Astrocyte (in vitro differentiated cells and primary cell): ENCODE data around the gene BZW1. TPM values are rescaled to one million over a fixed set of nuclear protein-coding genes. Genes with fewer than 3 reads are reported as not detected.

Source experiments
- DNase-seq: peaks from one replicate; pipeline ENCODE4 v3.0.0-alpha.2; 2010; ENCODE audit warnings: low read depth
- FAIRE-seq: peaks from 2 replicates; lab custom pipeline; 2011; peaks lifted over from hg19 to GRCh38; lab: Jason Lieb, UNC
- H2AFZ ChIP-seq: 2 replicates; pipeline ENCODE4 v1.6.0; 2012; ENCODE audit warnings: low read depth, low read length, inconsistent platforms
- H3K27ac ChIP-seq: 2 replicates; pipeline ENCODE4 v1.5.1; 2011; ENCODE audit warnings: low read depth, low read length, inconsistent platforms
- H3K27me3 ChIP-seq: 2 replicates; pipeline ENCODE4 v1.6.0; 2011; ENCODE audit warnings: low read length, inconsistent platforms; ENCODE audit not compliant: insufficient read depth
- H3K36me3 ChIP-seq: 2 replicates; pipeline ENCODE4 v1.5.1; 2011; ENCODE audit warnings: low read length, inconsistent platforms; ENCODE audit not compliant: insufficient read depth
- H3K4me1 ChIP-seq: 2 replicates; pipeline ENCODE4 v1.5.1; 2011; ENCODE audit warnings: low read length, inconsistent platforms; ENCODE audit not compliant: insufficient read depth
- H3K4me2 ChIP-seq: 2 replicates; pipeline ENCODE4 v1.6.0; 2012; ENCODE audit warnings: low read length, inconsistent platforms
- H3K4me3 ChIP-seq: 2 replicates; pipeline ENCODE4 v1.5.1; 2011; ENCODE audit warnings: low read depth, mild to moderate bottlenecking, low read length, inconsistent platforms; ENCODE audit not compliant: insufficient read depth
- H3K79me2 ChIP-seq: 2 replicates; pipeline ENCODE4 v1.6.0; 2012; ENCODE audit warnings: mild to moderate bottlenecking, low read length, inconsistent platforms; ENCODE audit not compliant: insufficient read depth
- H3K9ac ChIP-seq: 2 replicates; pipeline ENCODE4 v1.6.0; 2012; ENCODE audit warnings: mild to moderate bottlenecking, low read length, inconsistent platforms
- H3K9me3 ChIP-seq: 2 replicates; pipeline ENCODE4 v1.5.1; 2012; ENCODE audit warnings: low read depth, mild to moderate bottlenecking, low read length, inconsistent platforms; ENCODE audit not compliant: insufficient read depth
- H4K20me1 ChIP-seq: 2 replicates; pipeline ENCODE4 v1.6.0; 2012; ENCODE audit warnings: low read length, inconsistent platforms; ENCODE audit not compliant: insufficient read depth
- H3K27ac Mint-ChIP-seq: one replicate; pipeline ENCODE4 v1.8.0; 2021; ENCODE audit warnings: mild to moderate bottlenecking, mixed read lengths; ENCODE audit not compliant: unreplicated experiment
- H3K27me3 Mint-ChIP-seq: one replicate; pipeline ENCODE4 v1.8.0; 2021; ENCODE audit warnings: low read depth, mixed read lengths; ENCODE audit not compliant: unreplicated experiment
- H3K36me3 Mint-ChIP-seq: one replicate; pipeline ENCODE4 v1.8.0; 2021; ENCODE audit warnings: low read depth, mixed read lengths; ENCODE audit not compliant: unreplicated experiment
- H3K4me1 Mint-ChIP-seq: one replicate; pipeline ENCODE4 v1.8.0; 2021; ENCODE audit warnings: low read depth, mixed read lengths; ENCODE audit not compliant: unreplicated experiment
- H3K4me3 Mint-ChIP-seq: one replicate; pipeline ENCODE4 v1.8.0; 2021; ENCODE audit warnings: mild to moderate bottlenecking, moderate library complexity, mixed read lengths; ENCODE audit not compliant: unreplicated experiment
- H3K9me3 Mint-ChIP-seq: one replicate; pipeline ENCODE4 v1.8.0; 2021; ENCODE audit warnings: mild to moderate bottlenecking, mixed read lengths; ENCODE audit not compliant: unreplicated experiment
- CTCF ChIP-seq: IDR thresholded peaks from 2 replicates; pipeline ENCODE4 v1.5.1; 2011; ENCODE audit warnings: low read depth, mild to moderate bottlenecking, inconsistent platforms, low read length, moderate library complexity; ENCODE audit not compliant: insufficient read depth
- EZH2 ChIP-seq: IDR thresholded peaks from 2 replicates; pipeline ENCODE4 v1.6.1; 2012; ENCODE audit warnings: mild to moderate bottlenecking, low read length, inconsistent platforms; ENCODE audit not compliant: insufficient read depth
- total RNA-seq: library from RNA; stranded (reverse); gene quantifications from 2 replicates; pipeline ENCODE4 v1.2.1, GENCODE V29; 2021

BZW1 gene
- total RNA-seq, 1 donor from 2014 or later = 322 TPM

- Histone ChIP-seq H3K4me2 (no peak overlapping the region), H3K27me3 (no peaks in the 10 kb centered on the region), H3K9ac (no peak overlapping the region), H3K9me3 (no peaks in the 10 kb centered on the region), H3K27ac (no peak overlapping the region), H4K20me1 (no peaks in the 10 kb centered on the region), H3K4me1 (no peaks in the 10 kb centered on the region), H3K4me3 (no peak overlapping the region), H3K36me3 (no peaks in the 10 kb centered on the region), H2AFZ (no peak overlapping the region), H3K79me2 (no peaks in the 10 kb centered on the region)
- Mint-ChIP-seq H3K27ac (no peak overlapping the region), H3K9me3 (no peaks in the 10 kb centered on the region), H3K36me3 (no peaks in the 10 kb centered on the region), H3K4me1 (no peaks in the 10 kb centered on the region), H3K27me3 (no peaks in the 10 kb centered on the region), H3K4me3 (no peak overlapping the region)
- FAIRE-seq = no peak
- TF ChIP-seq EZH2 (no peak), CTCF (no peak)
- no peak for DNase-seq
Observed at GRCh38 chr2:200795028-200795440, 16.7 kb upstream of the BZW1 start.

- Histone ChIP-seq H3K9ac (no peak overlapping the region), H3K9me3 (no peaks in the 10 kb centered on the region), H3K36me3 (no peaks in the 10 kb centered on the region), H3K4me2 (no peak overlapping the region), H3K27me3 (no peaks in the 10 kb centered on the region), H3K27ac (no peak overlapping the region), H2AFZ (no peak overlapping the region), H3K79me2 (no peaks in the 10 kb centered on the region), H3K4me1 (no peaks in the 10 kb centered on the region), H3K4me3 (no peak overlapping the region), H4K20me1 (no peaks in the 10 kb centered on the region)
- FAIRE-seq (no peak), DNase-seq (no peak)
- H3K4me1 Mint-ChIP-seq = no peaks in the 10 kb centered on the region
- no peaks in the 10 kb centered on the region for H3K27me3 Mint-ChIP-seq
- TF ChIP-seq EZH2 = no peak
- TF ChIP-seq CTCF = no peak
- no peaks in the 10 kb centered on the region for H3K36me3 Mint-ChIP-seq
- H3K4me3 Mint-ChIP-seq = no peak overlapping the region
- H3K9me3 Mint-ChIP-seq = peaks cover 1% of the 10 kb centered on the region
- no peak overlapping the region for H3K27ac Mint-ChIP-seq
Observed at GRCh38 chr2:200796561-200796960, 15.1 kb upstream of the BZW1 start.

- no peaks in the 10 kb centered on the region for H3K4me1 ChIP-seq
- H3K27ac ChIP-seq = no peak overlapping the region
- H4K20me1 ChIP-seq = no peaks in the 10 kb centered on the region
- no peak overlapping the region for H2AFZ ChIP-seq
- no peak overlapping the region for H3K9ac ChIP-seq
- DNase-seq (peak; percentile 8), FAIRE-seq (no peak)
- H3K27me3 Mint-ChIP-seq = no peaks in the 10 kb centered on the region
- H3K4me2 ChIP-seq = no peak overlapping the region
- H3K27me3 ChIP-seq = no peaks in the 10 kb centered on the region
- no peaks in the 10 kb centered on the region for H3K79me2 ChIP-seq
- H3K9me3 Mint-ChIP-seq = peaks cover 5% of the 10 kb centered on the region
- TF ChIP-seq CTCF (no peak), EZH2 (no peak)
- no peak overlapping the region for H3K4me3 ChIP-seq
- no peaks in the 10 kb centered on the region for H3K36me3 Mint-ChIP-seq
- no peaks in the 10 kb centered on the region for H3K36me3 ChIP-seq
- no peaks in the 10 kb centered on the region for H3K4me1 Mint-ChIP-seq
- no peaks in the 10 kb centered on the region for H3K9me3 ChIP-seq
- H3K27ac Mint-ChIP-seq = no peak overlapping the region
- H3K4me3 Mint-ChIP-seq = no peak overlapping the region
Observed at GRCh38 chr2:200797242-200797770, 14.4 kb upstream of the BZW1 start.
